Upper lobe of right lung (tissue), 1 donor: ENCODE measurements around the gene NINJ1. TPM values are rescaled to one million over a fixed set of nuclear protein-coding genes. Genes with fewer than 3 reads are reported as not detected.

Experiments
- ATAC-seq: fragments of 200-7000 bp; cut with Tn5 transposase; one replicate; pipeline ENCODE4 v1.9.1; 2020; ENCODE audit warnings: mild to moderate bottlenecking, moderate library complexity
- DNase-seq: peaks from one replicate; pipeline ENCODE4 v3.0.0-alpha.2; 2020
- H3K27ac ChIP-seq: fragments of 200-600 bp; one replicate; pipeline ENCODE4 v1.8.0; 2022
- H3K27me3 ChIP-seq: fragments of 200-600 bp; one replicate; pipeline ENCODE4 v1.8.0; 2022; ENCODE audit warnings: mild to moderate bottlenecking
- H3K36me3 ChIP-seq: fragments of 200-600 bp; one replicate; pipeline ENCODE4 v1.8.0; 2022
- H3K4me1 ChIP-seq: fragments of 200-600 bp; one replicate; pipeline ENCODE4 v1.8.0; 2022
- H3K4me3 ChIP-seq: fragments of 200-600 bp; one replicate; pipeline ENCODE4 v1.8.0; 2022; ENCODE audit warnings: mild to moderate bottlenecking
- H3K9me3 ChIP-seq: fragments of 200-600 bp; one replicate; pipeline ENCODE4 v1.8.0; 2022
- intact Hi-C: fragments of 100-400 bp; cut with DNase I; formaldehyde crosslinking; loops from one replicate; pipeline ENCODE4 v1.11.0; 2022
- total RNA-seq: library from RNA; stranded (reverse); fragmentation: NEBNext Ultra II Directional; extraction: Animal tissue kit (Norgen Biotek cat#: 25700); gene quantifications from one replicate; pipeline ENCODE4 v1.2.1, GENCODE V29; 2021
- TF ChIP-seq, protein P1 (sequence below): fragments of 200-600 bp; IDR thresholded peaks from one replicate; pipeline ENCODE4 v1.8.0; 2022; ENCODE audit warnings: antibody characterized with exemption
- donor health status: DM: no; HTN: yes; CAD: no; lungs with severe emphysema.

Gene NINJ1
- total RNA-seq, 1 donor from 2014 or later = 53.2 TPM

DNA sequence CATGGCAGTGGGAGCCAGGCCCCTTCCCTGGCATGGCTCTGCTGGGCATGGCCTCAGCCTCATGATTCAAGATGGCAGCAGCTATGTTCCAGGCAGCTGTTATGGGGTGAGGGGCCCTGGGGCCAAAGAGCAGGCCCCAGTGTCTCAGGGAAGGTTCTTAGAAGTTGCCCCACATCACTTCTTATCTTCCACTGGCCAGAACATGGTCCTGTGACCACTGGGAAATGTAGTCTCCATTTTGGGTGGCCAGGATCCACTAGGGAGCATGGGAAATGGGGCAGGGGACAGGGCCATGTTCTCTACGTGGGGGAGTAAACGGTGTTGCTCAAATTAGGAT lies 57.3 kb downstream of the NINJ1 start:
- ATAC-seq (no peak), DNase-seq (no peak)
- intact Hi-C loops = no loop called here

GRCh38 chr9:93076101-93076791 lies 57.8 kb downstream of the NINJ1 start:
- intact Hi-C loops = no loop called here
- Histone ChIP-seq H3K27ac (no peak overlapping the region), H3K9me3 (no peaks in the 10 kb centered on the region), H3K27me3 (no peaks in the 10 kb centered on the region), H3K36me3 (no peaks in the 10 kb centered on the region), H3K4me3 (no peak overlapping the region), H3K4me1 (peaks cover 5% of the 10 kb centered on the region)
- ATAC-seq (no peak), DNase-seq (no peak)
- TF ChIP-seq, protein P1, sequence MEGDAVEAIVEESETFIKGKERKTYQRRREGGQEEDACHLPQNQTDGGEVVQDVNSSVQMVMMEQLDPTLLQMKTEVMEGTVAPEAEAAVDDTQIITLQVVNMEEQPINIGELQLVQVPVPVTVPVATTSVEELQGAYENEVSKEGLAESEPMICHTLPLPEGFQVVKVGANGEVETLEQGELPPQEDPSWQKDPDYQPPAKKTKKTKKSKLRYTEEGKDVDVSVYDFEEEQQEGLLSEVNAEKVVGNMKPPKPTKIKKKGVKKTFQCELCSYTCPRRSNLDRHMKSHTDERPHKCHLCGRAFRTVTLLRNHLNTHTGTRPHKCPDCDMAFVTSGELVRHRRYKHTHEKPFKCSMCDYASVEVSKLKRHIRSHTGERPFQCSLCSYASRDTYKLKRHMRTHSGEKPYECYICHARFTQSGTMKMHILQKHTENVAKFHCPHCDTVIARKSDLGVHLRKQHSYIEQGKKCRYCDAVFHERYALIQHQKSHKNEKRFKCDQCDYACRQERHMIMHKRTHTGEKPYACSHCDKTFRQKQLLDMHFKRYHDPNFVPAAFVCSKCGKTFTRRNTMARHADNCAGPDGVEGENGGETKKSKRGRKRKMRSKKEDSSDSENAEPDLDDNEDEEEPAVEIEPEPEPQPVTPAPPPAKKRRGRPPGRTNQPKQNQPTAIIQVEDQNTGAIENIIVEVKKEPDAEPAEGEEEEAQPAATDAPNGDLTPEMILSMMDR = no peak

More for the DNA sequence above, 57.3 kb downstream of the NINJ1 start:
- H3K36me3 ChIP-seq = no peaks in the 10 kb centered on the region
- H3K4me3 ChIP-seq = no peak overlapping the region
- H3K27ac ChIP-seq = no peak overlapping the region
- H3K9me3 ChIP-seq = no peaks in the 10 kb centered on the region
- H3K4me1 ChIP-seq = peaks cover 5% of the 10 kb centered on the region
- TF ChIP-seq, protein P1 = no peak
- no peaks in the 10 kb centered on the region for H3K27me3 ChIP-seq

GRCh38 chr9:93072383-93072795 lies 61.7 kb downstream of the NINJ1 start:
- intact Hi-C loops = no loop called here
- Histone ChIP-seq H3K27me3 (no peaks in the 10 kb centered on the region), H3K36me3 (no peaks in the 10 kb centered on the region), H3K27ac (no peak overlapping the region), H3K4me1 (peaks cover 5% of the 10 kb centered on the region), H3K4me3 (no peak overlapping the region), H3K9me3 (no peaks in the 10 kb centered on the region)
- DNase-seq (no peak), ATAC-seq (no peak)
- TF ChIP-seq, protein P1 = no peak

Other genes with a start within 250 kb of the NINJ1 start
- gene FGD3, start 186.7 kb downstream of the NINJ1 start, total RNA-seq = 21.6 TPM
- gene SUSD3, start 75.5 kb downstream of the NINJ1 start, total RNA-seq = 4.8 TPM
- 31.8 TPM for gene CARD19, start 38.0 kb downstream of the NINJ1 start, total RNA-seq
- gene WNK2, start 49.9 kb upstream of the NINJ1 start, total RNA-seq = 0.35 TPM